Measurements from ENCODE around the gene SLC28A3.

Gene SLC28A3

DNA sequence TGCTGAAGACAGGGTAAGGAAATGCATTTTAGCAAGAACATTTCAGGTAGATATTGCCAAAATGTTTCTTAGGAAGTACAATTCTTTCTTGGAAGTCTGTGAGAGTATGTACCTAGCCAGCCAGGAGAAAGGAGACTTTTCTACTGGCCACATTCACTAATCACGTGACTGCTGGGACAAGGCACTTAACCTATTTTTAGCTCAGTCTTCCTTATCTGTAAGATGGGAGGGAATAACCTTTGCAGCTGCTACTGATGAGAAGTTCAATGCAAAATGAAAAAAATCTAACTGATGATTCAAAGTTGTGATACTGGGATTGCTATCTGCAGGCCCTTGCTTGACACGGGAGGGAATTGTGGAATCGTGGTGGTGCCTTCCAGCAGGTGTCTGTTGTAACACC is 42.6 kb upstream of the SLC28A3 start:
- ATAC-seq = no peak
- TF ChIP-seq ISL1 (CRISPR knock-in tag; IDR thresholded peaks at IDR 0.05) = no peak
- TF ChIP-seq ZNF70 (CRISPR knock-in tag; IDR thresholded peaks at IDR 0.05) = peak; percentile 68

DNA sequence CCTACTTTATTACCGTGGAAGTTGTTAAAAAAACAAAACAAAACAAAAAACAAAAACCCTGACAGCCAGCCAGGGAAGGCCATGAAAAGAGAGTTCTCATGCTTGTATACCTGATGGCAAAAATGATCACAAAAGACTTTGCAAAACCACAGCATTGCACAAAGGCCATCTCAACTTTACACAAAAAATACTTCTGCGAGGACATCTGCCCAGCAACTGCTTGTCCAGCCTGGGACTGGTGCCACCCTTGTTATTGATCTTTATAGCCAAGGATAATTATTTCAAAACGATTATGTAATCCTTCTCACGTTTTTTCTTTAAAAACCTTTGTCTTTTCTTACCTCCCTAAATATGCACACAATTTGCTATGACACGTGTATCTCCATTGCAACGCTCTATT is 42.2 kb upstream of the SLC28A3 start:
- no peak for ATAC-seq
- TF ChIP-seq PPARA (CRISPR knock-in tag; IDR thresholded peaks at IDR 0.05; ENCODE audit: borderline replicate concordance) (no peak), SNAI2 (CRISPR knock-in tag; IDR thresholded peaks at IDR 0.05) (no peak), ZNF8 (CRISPR knock-in tag; IDR thresholded peaks at IDR 0.05) (no peak), TOX (CRISPR knock-in tag; IDR thresholded peaks at IDR 0.05; ENCODE audit: borderline replicate concordance) (no peak), ISL1 (CRISPR knock-in tag; IDR thresholded peaks at IDR 0.05) (no peak), RARB (CRISPR knock-in tag; IDR thresholded peaks at IDR 0.05) (no peak), ZC3H10 (CRISPR knock-in tag; IDR thresholded peaks at IDR 0.05) (no peak), CSDC2 (CRISPR knock-in tag; IDR thresholded peaks at IDR 0.05) (no peak), GLIS3 (CRISPR knock-in tag; IDR thresholded peaks at IDR 0.05) (no peak), ZNF70 (CRISPR knock-in tag; IDR thresholded peaks at IDR 0.05) (no peak)
- TF ChIP-seq, protein P1, sequence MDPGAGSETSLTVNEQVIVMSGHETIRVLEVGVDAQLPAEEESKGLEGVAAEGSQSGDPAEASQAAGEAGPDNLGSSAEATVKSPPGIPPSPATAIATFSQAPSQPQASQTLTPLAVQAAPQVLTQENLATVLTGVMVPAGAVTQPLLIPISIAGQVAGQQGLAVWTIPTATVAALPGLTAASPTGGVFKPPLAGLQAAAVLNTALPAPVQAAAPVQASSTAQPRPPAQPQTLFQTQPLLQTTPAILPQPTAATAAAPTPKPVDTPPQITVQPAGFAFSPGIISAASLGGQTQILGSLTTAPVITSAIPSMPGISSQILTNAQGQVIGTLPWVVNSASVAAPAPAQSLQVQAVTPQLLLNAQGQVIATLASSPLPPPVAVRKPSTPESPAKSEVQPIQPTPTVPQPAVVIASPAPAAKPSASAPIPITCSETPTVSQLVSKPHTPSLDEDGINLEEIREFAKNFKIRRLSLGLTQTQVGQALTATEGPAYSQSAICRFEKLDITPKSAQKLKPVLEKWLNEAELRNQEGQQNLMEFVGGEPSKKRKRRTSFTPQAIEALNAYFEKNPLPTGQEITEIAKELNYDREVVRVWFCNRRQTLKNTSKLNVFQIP (CRISPR knock-in tag; IDR thresholded peaks at IDR 0.05; ENCODE audit: borderline replicate concordance, low read depth) = no peak

DNA sequence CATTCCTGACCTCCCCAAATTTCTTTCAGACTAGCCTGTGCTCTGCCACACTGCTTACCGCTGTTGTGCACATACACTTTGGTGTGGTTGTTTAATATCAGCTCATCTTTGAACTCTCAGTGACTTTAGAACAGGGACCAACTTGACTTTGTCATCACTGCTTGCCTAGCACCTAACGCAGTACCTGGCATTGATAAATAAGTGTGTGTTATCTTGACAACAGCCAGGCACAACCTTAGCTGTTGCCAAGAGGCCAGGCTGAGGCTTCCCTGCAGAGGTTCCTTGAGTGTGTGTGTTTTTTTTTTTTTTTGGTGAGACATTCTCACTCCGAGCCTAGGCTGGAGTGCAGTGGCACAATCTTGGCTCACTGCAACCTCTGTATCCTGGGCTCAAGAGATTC is 41.0 kb upstream of the SLC28A3 start:
- TF ChIP-seq ZC3H10 (CRISPR knock-in tag; IDR thresholded peaks at IDR 0.05) (no peak), ZNF565 (CRISPR knock-in tag; conservative IDR thresholded peaks at IDR 0.05; ENCODE audit: low read depth) (no peak), ZNF70 (CRISPR knock-in tag; IDR thresholded peaks at IDR 0.05) (no peak), GLIS3 (CRISPR knock-in tag; IDR thresholded peaks at IDR 0.05) (no peak), ESRRG (CRISPR knock-in tag; IDR thresholded peaks at IDR 0.05) (no peak), TSHZ2 (CRISPR knock-in tag; IDR thresholded peaks at IDR 0.05) (no peak)
- TF ChIP-seq, protein P2, sequence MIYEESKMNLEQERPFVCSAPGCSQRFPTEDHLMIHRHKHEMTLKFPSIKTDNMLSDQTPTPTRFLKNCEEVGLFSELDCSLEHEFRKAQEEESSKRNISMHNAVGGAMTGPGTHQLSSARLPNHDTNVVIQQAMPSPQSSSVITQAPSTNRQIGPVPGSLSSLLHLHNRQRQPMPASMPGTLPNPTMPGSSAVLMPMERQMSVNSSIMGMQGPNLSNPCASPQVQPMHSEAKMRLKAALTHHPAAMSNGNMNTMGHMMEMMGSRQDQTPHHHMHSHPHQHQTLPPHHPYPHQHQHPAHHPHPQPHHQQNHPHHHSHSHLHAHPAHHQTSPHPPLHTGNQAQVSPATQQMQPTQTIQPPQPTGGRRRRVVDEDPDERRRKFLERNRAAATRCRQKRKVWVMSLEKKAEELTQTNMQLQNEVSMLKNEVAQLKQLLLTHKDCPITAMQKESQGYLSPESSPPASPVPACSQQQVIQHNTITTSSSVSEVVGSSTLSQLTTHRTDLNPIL (CRISPR knock-in tag; IDR thresholded peaks at IDR 0.05; ENCODE audit: low read depth) = no peak
- ATAC-seq = no peak

GRCh38 chr9:84379740-84380139 is 39.2 kb upstream of the SLC28A3 start:
- ATAC-seq = no peak
- TF ChIP-seq ZFP3 (CRISPR knock-in tag; IDR thresholded peaks at IDR 0.05) (no peak), ZNF70 (CRISPR knock-in tag; IDR thresholded peaks at IDR 0.05) (no peak), PATZ1 (CRISPR knock-in tag; IDR thresholded peaks at IDR 0.05; ENCODE audit: borderline replicate concordance) (no peak), PPARA (CRISPR knock-in tag; IDR thresholded peaks at IDR 0.05; ENCODE audit: borderline replicate concordance) (no peak), ZFP30 (CRISPR knock-in tag; IDR thresholded peaks at IDR 0.05) (no peak), SNAI2 (CRISPR knock-in tag; IDR thresholded peaks at IDR 0.05) (no peak), TCF4 (CRISPR knock-in tag; IDR thresholded peaks at IDR 0.05; ENCODE audit: borderline replicate concordance) (no peak), CSRNP3 (CRISPR knock-in tag; IDR thresholded peaks at IDR 0.05) (no peak), OSR1 (CRISPR knock-in tag; IDR thresholded peaks at IDR 0.05) (no peak), TOX (CRISPR knock-in tag; IDR thresholded peaks at IDR 0.05; ENCODE audit: borderline replicate concordance) (no peak), ESRRG (CRISPR knock-in tag; IDR thresholded peaks at IDR 0.05) (no peak), TSHZ2 (CRISPR knock-in tag; IDR thresholded peaks at IDR 0.05) (no peak), ARNTL (CRISPR knock-in tag; IDR thresholded peaks at IDR 0.05; ENCODE audit: borderline replicate concordance, low read depth) (no peak), RARB (CRISPR knock-in tag; IDR thresholded peaks at IDR 0.05) (no peak), GLIS3 (CRISPR knock-in tag; IDR thresholded peaks at IDR 0.05) (no peak)
- TF ChIP-seq, protein P1 (CRISPR knock-in tag; IDR thresholded peaks at IDR 0.05; ENCODE audit: borderline replicate concordance, low read depth) = no peak
